ENCODE data around the gene GRM7.

The GRM7 gene

GRCh38 chr3:6971933-6972332 is 111.0 kb downstream of the GRM7 start:
- no peak for DNase-seq (ENCODE audit: low spot score)

- no peak for DNase-seq (ENCODE audit: low spot score)
Observed at GRCh38 chr3:6985848-6986247, 124.9 kb downstream of the GRM7 start.

- DNase-seq (ENCODE audit: low spot score) = no peak
Observed at GRCh38 chr3:6989608-6990291, 128.8 kb downstream of the GRM7 start.

- no peak for DNase-seq (ENCODE audit: low spot score)
Observed at GRCh38 chr3:6994081-6994668, 133.3 kb downstream of the GRM7 start.

- no peak for DNase-seq (ENCODE audit: low spot score)
Observed at GRCh38 chr3:7000501-7000900, 139.6 kb downstream of the GRM7 start.

GRCh38 chr3:7001370-7001769 is 140.5 kb downstream of the GRM7 start:
- no peak for DNase-seq (ENCODE audit: low spot score)

GRCh38 chr3:7015683-7016440 is 154.9 kb downstream of the GRM7 start:
- DNase-seq (ENCODE audit: low spot score) = no peak

- DNase-seq (ENCODE audit: low spot score) = no peak
Observed at GRCh38 chr3:7025581-7026300, 164.8 kb downstream of the GRM7 start.

- DNase-seq (ENCODE audit: low spot score) = no peak
Observed at GRCh38 chr3:7029562-7029961, 168.6 kb downstream of the GRM7 start.

- no peak for DNase-seq (ENCODE audit: low spot score)
Observed at GRCh38 chr3:7038394-7038793, 177.5 kb downstream of the GRM7 start.

GRCh38 chr3:7062714-7063113 is 201.8 kb downstream of the GRM7 start:
- DNase-seq (ENCODE audit: low spot score) = no peak

- DNase-seq (ENCODE audit: low spot score) = no peak
Observed at GRCh38 chr3:7070461-7070860, 209.5 kb downstream of the GRM7 start.

- DNase-seq (ENCODE audit: low spot score) = no peak
Observed at GRCh38 chr3:7074217-7074616, 213.3 kb downstream of the GRM7 start.

GRCh38 chr3:7075117-7075516 is 214.2 kb downstream of the GRM7 start:
- no peak for DNase-seq (ENCODE audit: low spot score)

GRCh38 chr3:7075901-7076300 is 215.0 kb downstream of the GRM7 start:
- DNase-seq (ENCODE audit: low spot score) = no peak

- no peak for DNase-seq (ENCODE audit: low spot score)
Observed at GRCh38 chr3:7082244-7082643, 221.3 kb downstream of the GRM7 start.

GRCh38 chr3:7086417-7086816 is 225.5 kb downstream of the GRM7 start:
- DNase-seq (ENCODE audit: low spot score) = no peak

- no peak for DNase-seq (ENCODE audit: low spot score)
Observed at GRCh38 chr3:7095116-7095515, 234.2 kb downstream of the GRM7 start.

- no peak for DNase-seq (ENCODE audit: low spot score)
Observed at GRCh38 chr3:7100136-7100535, 239.2 kb downstream of the GRM7 start.

- no peak for DNase-seq (ENCODE audit: low spot score)
Observed at GRCh38 chr3:7106635-7107034, 245.7 kb downstream of the GRM7 start.

- no peak for DNase-seq (ENCODE audit: low spot score)
Observed at GRCh38 chr3:7112523-7113056, 251.7 kb downstream of the GRM7 start.

GRCh38 chr3:7144697-7145308 is 283.9 kb downstream of the GRM7 start:
- no peak for DNase-seq (ENCODE audit: low spot score)

Data from AG08395 (cell line).